ENCODE measurements around the gene STOML1.
A peak's percentile ranks its signal among the peaks of the same experiment; 100 is the strongest.
"Not testable (repeated sequence)": the region's sequence is repeated elsewhere in the genome, so short reads cannot be mapped to it uniquely, and the experiment has no call there.

Gene STOML1

DNA sequence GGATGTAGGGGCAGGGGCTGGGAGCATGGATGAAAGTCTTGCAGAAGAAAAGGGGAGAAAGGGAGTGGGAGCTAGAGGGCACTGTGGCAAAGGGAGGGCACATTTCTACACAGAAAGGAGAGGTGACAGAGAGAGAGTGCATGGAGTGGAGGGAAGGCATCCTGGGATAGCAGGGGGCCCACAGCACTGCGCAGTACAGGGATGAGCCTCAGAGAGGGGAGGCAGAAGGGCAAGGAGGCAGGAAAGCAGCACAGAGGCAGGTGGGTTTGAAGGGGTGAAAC lies 5.4 kb downstream of the STOML1 start:
- no peak for DNase-seq (ENCODE audit: low read depth)

DNA sequence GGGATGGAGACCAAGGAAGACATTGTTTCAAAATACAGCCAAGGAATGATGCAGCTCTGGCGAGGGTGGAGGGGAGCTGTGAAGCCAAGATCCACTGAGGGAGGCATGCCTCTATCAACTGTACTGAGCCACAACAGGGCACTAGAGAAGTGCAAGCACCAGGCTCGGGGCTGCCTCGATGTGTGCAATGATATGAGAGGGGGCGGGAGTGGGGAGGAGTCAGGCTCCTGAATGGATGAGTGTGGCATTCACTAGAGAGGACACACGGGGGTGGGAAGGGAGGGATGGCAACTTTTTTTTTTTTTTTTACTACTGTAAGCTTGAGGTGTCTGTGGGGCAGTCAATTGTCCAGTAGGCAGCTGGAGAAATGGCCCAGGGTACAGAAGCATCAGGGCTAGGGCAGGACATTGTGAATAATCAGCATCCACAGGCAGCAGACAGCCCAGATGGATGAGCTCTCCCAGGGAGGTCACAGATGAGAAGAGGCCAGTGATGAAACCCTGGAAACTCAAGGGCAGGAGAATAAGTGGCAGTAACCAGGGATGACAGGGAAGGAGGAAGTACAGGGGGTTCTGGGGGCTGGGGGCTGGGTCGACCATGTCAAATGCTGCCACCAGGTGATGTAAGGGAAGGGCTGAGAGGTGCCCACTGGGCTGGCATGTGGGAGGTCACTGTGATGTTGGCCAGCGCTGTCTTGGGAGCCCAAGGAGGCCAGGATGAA lies 5.9 kb downstream of the STOML1 start:
- DNase-seq (ENCODE audit: low read depth), result no peak

- no peak for DNase-seq (ENCODE audit: low read depth)
Measured at GRCh38 chr15:73985101-73985873, 6.8 kb downstream of the STOML1 start.

GRCh38 chr15:73984208-73984979 lies 7.7 kb downstream of the STOML1 start:
- DNase-seq (ENCODE audit: low read depth), result no peak

- no peak for DNase-seq (ENCODE audit: low read depth)
Measured at GRCh38 chr15:73983773-73984172, 8.3 kb downstream of the STOML1 start.

DNA sequence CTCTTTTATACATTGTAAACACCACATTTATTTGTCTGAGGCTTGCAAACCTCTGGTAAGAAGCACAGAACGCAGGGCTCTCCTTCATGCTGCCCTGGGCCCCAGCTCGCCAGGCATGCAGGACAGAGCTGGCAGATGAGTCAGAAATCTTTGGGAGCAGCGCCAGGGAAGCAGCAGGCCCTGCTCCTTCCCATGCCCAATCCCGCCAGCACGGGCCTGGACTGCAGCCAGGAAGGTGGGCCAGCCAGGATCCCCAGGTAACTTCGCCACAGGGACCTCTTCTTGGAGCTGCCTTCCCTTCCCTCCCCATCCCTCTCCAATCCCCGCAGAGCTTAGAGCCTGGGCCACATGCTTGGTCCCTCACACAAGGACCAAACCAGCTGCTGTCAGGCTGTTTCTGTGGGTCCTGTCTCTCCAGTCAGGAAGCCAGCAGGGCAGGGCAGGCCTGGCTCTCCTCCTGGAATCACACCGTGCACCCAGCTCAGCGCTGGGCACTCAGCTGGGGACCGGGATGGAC lies 8.8 kb downstream of the STOML1 start:
- DNase-seq (ENCODE audit: low read depth), result no peak

- no peak for DNase-seq (ENCODE audit: low read depth)
Measured at GRCh38 chr15:73982222-73982962, 9.7 kb downstream of the STOML1 start.

GRCh38 chr15:73981761-73982221 lies 10.3 kb downstream of the STOML1 start:
- no peak for DNase-seq (ENCODE audit: low read depth)

- DNase-seq (ENCODE audit: low read depth), result no peak
Measured at GRCh38 chr15:73979636-73980035, 12.5 kb downstream of the STOML1 start.

DNA sequence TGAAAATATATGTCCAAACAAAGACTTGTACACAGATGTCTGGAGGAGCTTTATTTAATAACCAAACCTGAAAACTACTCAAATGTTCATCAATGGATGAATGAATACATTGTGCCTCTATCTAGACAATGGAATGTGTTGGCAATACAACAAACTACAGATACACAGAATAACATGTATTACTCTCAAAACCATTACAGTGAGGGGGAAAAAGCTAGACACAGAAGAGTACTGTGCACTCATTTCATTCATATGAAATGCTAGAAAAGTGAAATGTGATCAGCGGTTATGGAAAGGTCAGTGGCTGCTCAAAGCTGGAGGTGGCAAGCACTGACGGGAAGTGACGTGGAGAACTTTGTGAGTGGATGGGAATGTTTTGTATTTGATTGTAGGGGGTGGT lies 13.2 kb downstream of the STOML1 start:
- DNase-seq (ENCODE audit: low read depth), result no peak

- DNase-seq (ENCODE audit: low read depth), result not testable (repeated sequence)
Measured at GRCh38 chr15:73975440-73976125, 16.5 kb downstream of the STOML1 start.

- not testable (repeated sequence) for DNase-seq (ENCODE audit: low read depth)
Measured at GRCh38 chr15:73973683-73974200, 18.4 kb downstream of the STOML1 start.

DNA sequence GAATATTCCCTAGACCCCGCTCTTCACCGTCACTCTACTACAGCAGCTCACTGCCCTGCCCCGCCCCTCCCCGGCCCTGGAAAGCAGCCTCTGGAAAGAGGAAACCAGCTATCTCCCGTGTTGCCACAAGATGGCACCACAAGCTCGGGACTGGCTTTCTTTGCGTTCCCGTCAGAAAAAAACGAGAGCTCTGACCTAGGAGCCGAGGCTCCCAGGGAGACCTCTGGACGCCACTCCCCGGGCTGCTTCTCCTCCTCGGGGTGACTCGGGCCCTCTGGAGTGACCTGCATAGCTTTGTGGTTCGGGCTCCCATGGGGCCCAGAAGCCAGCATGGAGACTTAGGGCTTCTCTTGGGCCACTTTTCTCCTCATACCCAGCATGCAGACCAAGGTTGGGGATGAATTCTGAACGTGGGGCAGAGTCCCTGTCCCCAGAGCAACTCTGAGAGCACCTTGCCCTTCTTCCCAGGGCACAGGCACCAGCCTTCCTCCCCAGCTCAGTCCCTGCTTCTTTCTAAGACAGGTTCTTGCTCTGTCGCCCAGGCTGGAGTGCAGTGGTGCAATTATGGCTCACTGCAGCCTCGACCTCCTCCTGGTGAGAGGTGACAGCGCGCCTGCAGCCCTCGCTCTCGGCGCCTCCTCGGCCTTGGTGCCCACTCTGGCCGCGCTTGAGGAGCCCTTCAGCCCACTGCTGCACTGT lies 19.0 kb downstream of the STOML1 start:
- peak; percentile 67 for DNase-seq (ENCODE audit: low read depth)

DNA sequence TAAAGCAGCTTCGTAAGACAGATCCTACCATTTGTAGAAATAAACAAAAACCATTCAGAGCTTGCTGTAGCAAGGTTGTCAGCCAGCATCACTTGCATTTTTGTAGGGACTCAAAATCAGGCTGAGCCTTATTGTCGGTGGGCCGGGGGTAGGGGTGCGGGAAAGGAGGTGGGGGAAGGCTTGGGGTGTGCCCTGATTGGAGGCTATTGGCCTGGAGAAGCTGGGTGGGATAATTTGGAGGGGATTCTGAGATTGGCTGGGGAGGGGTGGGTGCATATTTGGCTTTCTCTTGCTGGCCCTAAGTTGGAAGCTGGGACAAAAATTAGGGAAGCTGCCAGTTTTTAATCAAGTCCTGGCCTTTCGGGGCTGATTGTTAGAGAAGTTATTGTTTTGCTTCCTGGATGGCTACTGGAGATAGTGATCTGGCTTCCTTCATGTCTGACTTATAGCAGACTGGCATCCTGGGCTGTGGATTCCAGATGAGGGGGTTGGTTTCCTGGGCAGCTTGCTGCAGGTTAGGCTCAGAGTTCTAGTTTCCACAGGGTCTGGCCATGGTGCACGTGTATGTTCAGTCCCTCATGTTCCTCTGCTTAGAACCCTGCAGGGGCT lies 22.8 kb downstream of the STOML1 start:
- DNase-seq (ENCODE audit: low read depth), result no peak

GRCh38 chr15:73968461-73968860 lies 23.6 kb downstream of the STOML1 start:
- no peak for DNase-seq (ENCODE audit: low read depth)

DNA sequence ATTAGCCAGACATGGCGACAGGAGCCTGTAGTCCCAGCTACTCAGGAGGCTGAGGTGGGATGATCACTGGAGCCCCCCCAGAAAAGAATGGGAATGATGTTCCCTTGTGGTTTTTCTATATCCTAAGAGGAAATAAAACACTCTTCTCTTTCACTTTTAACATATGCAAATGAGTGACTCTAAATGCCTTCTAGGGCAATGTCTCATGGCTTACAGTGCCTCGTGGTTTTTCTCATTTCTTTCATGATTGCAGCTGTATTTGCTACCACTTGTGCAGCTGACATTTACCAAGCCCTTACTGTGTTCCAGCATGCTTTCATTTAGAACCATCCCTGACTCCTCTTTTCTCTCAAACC lies 26.4 kb downstream of the STOML1 start:
- DNase-seq (ENCODE audit: low read depth), result no peak

DNA sequence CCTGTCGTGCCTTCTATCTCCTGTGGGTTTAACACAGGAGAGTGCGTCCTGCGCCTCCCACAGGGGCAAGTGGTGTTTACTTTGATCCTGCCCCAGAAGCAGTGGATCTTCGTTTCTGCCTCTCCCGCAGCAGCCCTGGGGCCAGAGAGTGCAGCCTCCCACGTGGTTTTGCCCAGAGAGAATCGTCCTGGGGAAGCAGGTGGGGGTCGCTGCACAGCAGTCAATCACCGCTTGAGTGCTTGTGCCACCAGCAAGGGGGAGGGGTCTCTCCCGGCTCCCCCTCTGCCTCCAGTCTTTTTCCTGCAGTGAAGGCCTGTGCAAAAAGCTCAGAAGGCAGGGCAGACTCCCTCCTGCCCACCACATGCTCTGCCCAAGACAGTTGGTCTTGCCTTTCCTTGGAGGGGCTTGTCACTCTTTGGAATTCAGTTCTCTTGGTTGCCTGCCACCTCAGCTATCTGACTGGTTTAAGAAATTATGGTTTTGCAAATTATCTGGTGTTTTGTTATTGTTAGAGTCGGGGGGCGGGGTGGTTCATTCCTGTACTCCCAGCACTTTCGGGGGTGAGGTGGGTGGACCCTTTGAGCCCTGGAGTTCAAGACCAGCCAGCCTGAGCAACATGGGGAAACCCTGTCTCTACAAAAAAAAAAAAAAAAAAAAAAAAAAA lies 26.9 kb downstream of the STOML1 start:
- peak; percentile 28 for DNase-seq (ENCODE audit: low read depth)

DNA sequence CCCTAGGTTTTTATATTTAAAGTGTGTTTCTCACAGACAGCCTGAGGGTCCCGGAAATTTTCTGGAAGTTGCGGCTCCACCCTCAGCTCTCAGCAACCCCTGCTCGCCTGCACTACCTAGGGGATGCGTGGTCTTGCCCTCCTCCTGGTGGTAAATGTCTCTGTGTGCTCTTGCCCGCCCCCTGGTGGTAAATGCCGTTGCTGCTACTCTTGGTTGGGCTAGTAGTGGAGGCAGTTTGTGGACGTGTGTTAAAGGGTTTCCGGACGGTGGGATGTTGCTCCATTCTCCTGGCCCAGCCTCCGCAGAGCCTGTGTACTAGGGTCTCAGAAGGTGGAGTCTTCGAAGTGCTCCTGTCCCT lies 27.4 kb downstream of the STOML1 start:
- DNase-seq (ENCODE audit: low read depth), result peak; percentile 77

DNA sequence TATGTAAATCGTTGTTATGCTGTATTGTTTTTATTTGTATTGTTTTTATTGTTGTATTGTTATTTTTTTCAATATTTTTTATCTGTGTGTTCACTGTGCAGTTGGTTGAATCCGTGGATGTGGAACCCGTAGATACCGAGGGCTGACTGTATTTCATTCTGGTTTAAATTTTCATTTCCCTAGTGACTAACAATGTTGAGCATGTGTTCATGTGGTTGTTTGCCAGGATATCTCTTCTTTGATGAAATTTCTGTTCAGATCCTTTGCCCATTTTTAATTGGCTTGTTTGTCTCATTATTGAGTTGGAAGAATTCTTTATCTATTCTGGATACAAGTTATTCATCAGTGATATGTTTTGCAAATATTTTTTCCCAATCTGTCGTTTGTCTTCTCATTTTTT lies 29.7 kb downstream of the STOML1 start:
- DNase-seq (ENCODE audit: low read depth), result no peak

All from stimulated activated CD8-positive, alpha-beta memory T cell treated with anti-CD3 and anti-CD28 coated beads, Interleukin-4, amount 100 ng/mL, for 24 hours (primary cell).